Stimulated activated naive CD8-positive, alpha-beta T cell treated with anti-CD3 and anti-CD28 coated beads, Interleukin-15, amount 100 ng/mL, for 72 hours (primary cell): ENCODE data around the gene SCN5A.

Experiments used
- ATAC-seq: fragments of 150-1000 bp; cut with Tn5 transposase; 2 replicates; pipeline ENCODE4 v1.10.0; 2021; ENCODE audit warnings: mild to moderate bottlenecking, moderate library complexity
- DNase-seq, 2 donors: peaks; one replicate each; pipeline ENCODE4 v3.0.0; 2021 to 2022
- H3K27ac Mint-ChIP-seq, 2 donors: one replicate each; pipeline ENCODE4 v1.8.0; 2022; ENCODE audit warnings: mild to moderate bottlenecking in 2 of 2, mixed read lengths in 2 of 2, moderate library complexity in 2 of 2
- H3K27me3 Mint-ChIP-seq: one replicate; pipeline ENCODE4 v1.8.0; 2022; ENCODE audit warnings: mixed read lengths
- H3K4me1 Mint-ChIP-seq: one replicate; pipeline ENCODE4 v1.8.0; 2022; ENCODE audit warnings: mild to moderate bottlenecking, mixed read lengths
- H3K4me3 Mint-ChIP-seq, 2 donors: one replicate each; pipeline ENCODE4 v1.8.0; 2022; ENCODE audit warnings: mild to moderate bottlenecking in 2 of 2, mixed read lengths in 2 of 2, moderate library complexity in 1 of 2
- H3K9me3 Mint-ChIP-seq, 2 donors: one replicate each; pipeline ENCODE4 v1.8.0; 2022; ENCODE audit warnings: mixed read lengths in 2 of 2

The SCN5A gene

GRCh38 chr3:38651153-38651789 lies 1.8 kb upstream of the SCN5A start:
- peak; percentile 53 for ATAC-seq
- Mint-ChIP-seq H3K9me3 (no peaks in the 10 kb centered on the region), H3K4me1 (peaks cover 12% of the 10 kb centered on the region), H3K27ac (no peak overlapping the region), H3K27me3 (peaks cover 28% of the 10 kb centered on the region), H3K4me3 (no peak overlapping the region)
- DNase-seq, result peak; percentile 72 to 73

DNA sequence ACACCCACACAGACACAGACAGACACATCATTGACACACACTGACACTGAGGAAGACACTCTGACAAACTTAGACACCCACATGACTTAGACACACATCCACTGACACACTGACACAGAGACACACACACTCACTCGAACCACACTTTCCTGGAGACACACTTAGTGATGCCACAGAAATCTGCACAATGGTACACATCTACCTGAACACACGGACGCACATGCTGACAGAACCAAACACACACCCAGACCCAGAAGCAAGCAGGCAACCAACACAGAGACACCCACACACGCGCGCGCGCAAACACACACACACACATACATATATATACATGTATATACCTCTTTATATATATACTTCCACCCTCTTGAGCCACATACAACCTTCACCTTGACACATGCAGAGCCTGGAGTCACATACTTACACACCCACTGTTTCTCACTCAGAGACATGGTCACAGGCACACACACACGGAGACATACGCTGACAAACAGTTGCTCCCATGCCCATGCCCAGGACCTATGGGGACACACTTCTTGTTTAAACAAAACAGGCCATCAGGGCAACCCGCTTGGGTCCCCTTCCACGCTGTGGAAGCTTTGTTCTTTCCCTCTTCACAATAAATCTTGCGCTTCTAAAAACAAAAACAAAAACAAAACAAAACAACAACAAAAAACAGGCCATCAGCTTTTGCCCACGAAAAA lies 913 bp upstream of the SCN5A start:
- DNase-seq (peak in 1 of 2 donors; percentile 27), ATAC-seq (no peak)
- no peaks in the 10 kb centered on the region for H3K9me3 Mint-ChIP-seq
- H3K27ac Mint-ChIP-seq, result no peak overlapping the region
- H3K27me3 Mint-ChIP-seq, result peaks cover 19% of the 10 kb centered on the region
- H3K4me3 Mint-ChIP-seq, result no peak overlapping the region
- peaks cover 6% of the 10 kb centered on the region for H3K4me1 Mint-ChIP-seq

- peak; percentile 42 for ATAC-seq
Observed at GRCh38 chr3:38648659-38649499, 608 bp downstream of the SCN5A start.

GRCh38 chr3:38648024-38648658 lies 1.3 kb downstream of the SCN5A start:
- no peak for ATAC-seq
- Mint-ChIP-seq H3K4me1 (peaks cover 6% of the 10 kb centered on the region), H3K27ac (peak overlapping the region in 1 of 2 donors; percentile 2), H3K27me3 (peaks cover 12% of the 10 kb centered on the region), H3K9me3 (no peaks in the 10 kb centered on the region), H3K4me3 (peak overlapping the region; percentile 64 to 71)
- DNase-seq, result no peak

More at GRCh38 chr3:38648659-38649499, 608 bp downstream of the SCN5A start:
- Mint-ChIP-seq H3K27me3 (peaks cover 18% of the 10 kb centered on the region), H3K9me3 (no peaks in the 10 kb centered on the region), H3K4me3 (peak overlapping the region; percentile 64 to 71), H3K4me1 (peaks cover 6% of the 10 kb centered on the region), H3K27ac (peak overlapping the region in 1 of 2 donors; percentile 2)
- DNase-seq, result no peak

DNA sequence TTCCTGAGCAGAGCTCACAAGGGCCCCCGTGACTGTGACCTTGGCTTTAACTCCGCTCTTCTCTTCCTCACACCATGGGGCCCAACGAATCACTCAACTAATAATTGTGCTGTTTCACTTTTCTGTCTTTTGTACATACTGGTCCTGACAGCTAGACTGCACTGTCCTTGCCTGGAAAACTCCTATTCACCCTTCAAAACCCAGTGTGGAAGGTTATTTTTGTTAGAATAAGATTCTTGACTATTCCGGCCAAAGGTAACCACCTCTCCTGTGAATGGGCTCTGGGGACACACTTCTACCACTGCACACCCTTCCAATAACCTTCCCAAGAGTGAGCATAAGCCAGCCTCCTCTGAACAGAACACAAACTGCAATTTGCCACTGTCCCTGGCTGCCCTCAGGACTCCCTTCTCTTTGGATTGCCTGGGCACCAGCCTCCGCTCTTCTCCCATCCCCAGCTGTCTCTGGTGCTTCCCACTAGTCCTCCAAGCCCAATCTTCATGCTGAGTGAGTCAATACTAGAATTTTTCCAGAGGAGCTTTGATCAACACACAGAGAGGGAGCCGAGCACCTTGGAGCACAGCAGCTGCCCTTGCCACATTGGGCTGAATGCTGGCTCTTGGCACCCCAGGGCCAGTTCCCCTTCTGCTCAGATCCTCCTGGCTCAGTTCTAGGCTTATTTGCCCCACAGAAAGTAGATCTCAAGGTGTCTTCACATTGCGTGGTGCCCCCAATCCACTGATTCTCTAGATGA lies 2.1 kb downstream of the SCN5A start:
- peaks cover 6% of the 10 kb centered on the region for H3K4me1 Mint-ChIP-seq
- no peak overlapping the region for H3K27ac Mint-ChIP-seq
- ATAC-seq (no peak), DNase-seq (peak in 1 of 2 donors; percentile 2)
- peaks cover 5% of the 10 kb centered on the region for H3K27me3 Mint-ChIP-seq
- H3K4me3 Mint-ChIP-seq, result no peak overlapping the region
- H3K9me3 Mint-ChIP-seq, result no peaks in the 10 kb centered on the region

- peak in 1 of 2 donors; percentile 22 for DNase-seq
- ATAC-seq, result no peak
- H3K4me1 Mint-ChIP-seq, result peaks cover 6% of the 10 kb centered on the region
- no peak overlapping the region for H3K27ac Mint-ChIP-seq
- H3K27me3 Mint-ChIP-seq, result no peaks in the 10 kb centered on the region
- no peak overlapping the region for H3K4me3 Mint-ChIP-seq
- H3K9me3 Mint-ChIP-seq, result no peaks in the 10 kb centered on the region
Observed at GRCh38 chr3:38646630-38647029, 2.9 kb downstream of the SCN5A start.

- no peaks in the 10 kb centered on the region for H3K9me3 Mint-ChIP-seq
- ATAC-seq (no peak), DNase-seq (peak in 1 of 2 donors; percentile 0)
- H3K27ac Mint-ChIP-seq, result no peak overlapping the region
- H3K27me3 Mint-ChIP-seq, result no peaks in the 10 kb centered on the region
- no peak overlapping the region for H3K4me3 Mint-ChIP-seq
- peaks cover 6% of the 10 kb centered on the region for H3K4me1 Mint-ChIP-seq
Observed at GRCh38 chr3:38646062-38646461, 3.4 kb downstream of the SCN5A start.

DNA sequence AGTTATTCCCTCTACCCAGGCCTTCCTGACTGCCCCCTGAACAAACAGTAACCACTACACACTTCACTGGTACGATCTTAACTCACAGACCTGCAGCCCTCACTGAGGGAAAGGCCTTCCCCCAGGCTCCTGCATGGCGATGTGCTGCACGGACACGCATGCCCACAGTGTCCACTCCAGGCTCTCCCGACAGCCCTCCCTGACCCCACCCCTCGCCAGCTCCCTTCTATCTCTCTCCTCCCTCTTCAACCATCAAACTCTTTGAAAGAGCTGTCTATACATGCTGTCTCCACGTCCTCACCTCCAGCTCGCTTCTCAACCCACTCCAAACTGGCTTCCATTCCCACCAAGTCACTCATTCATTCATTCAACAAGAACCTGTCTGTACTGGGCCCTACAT lies 3.9 kb downstream of the SCN5A start:
- DNase-seq (no peak), ATAC-seq (no peak)
- H3K4me1 Mint-ChIP-seq, result peaks cover 6% of the 10 kb centered on the region
- no peaks in the 10 kb centered on the region for H3K27me3 Mint-ChIP-seq
- H3K9me3 Mint-ChIP-seq, result no peaks in the 10 kb centered on the region
- no peak overlapping the region for H3K27ac Mint-ChIP-seq
- no peak overlapping the region for H3K4me3 Mint-ChIP-seq

- Mint-ChIP-seq H3K9me3 (no peaks in the 10 kb centered on the region), H3K27me3 (no peaks in the 10 kb centered on the region), H3K27ac (no peak overlapping the region), H3K4me3 (no peak overlapping the region), H3K4me1 (peaks cover 6% of the 10 kb centered on the region)
- DNase-seq (peak in 1 of 2 donors; percentile 1), ATAC-seq (no peak)
Observed at GRCh38 chr3:38645076-38645475, 4.4 kb downstream of the SCN5A start.

GRCh38 chr3:38644662-38645053 lies 4.8 kb downstream of the SCN5A start:
- Mint-ChIP-seq H3K27me3 (no peaks in the 10 kb centered on the region), H3K4me1 (peaks cover 6% of the 10 kb centered on the region), H3K9me3 (no peaks in the 10 kb centered on the region), H3K27ac (no peak overlapping the region), H3K4me3 (no peak overlapping the region)
- no peak for ATAC-seq
- peak in 1 of 2 donors; percentile 1 for DNase-seq

GRCh38 chr3:38644016-38644661 lies 5.3 kb downstream of the SCN5A start:
- H3K9me3 Mint-ChIP-seq, result no peaks in the 10 kb centered on the region

GRCh38 chr3:38643592-38643991 lies 5.9 kb downstream of the SCN5A start:
- H3K27me3 Mint-ChIP-seq, result no peaks in the 10 kb centered on the region
- no peaks in the 10 kb centered on the region for H3K9me3 Mint-ChIP-seq
- peaks cover 3% of the 10 kb centered on the region for H3K4me1 Mint-ChIP-seq
- DNase-seq (no peak), ATAC-seq (no peak)
- H3K4me3 Mint-ChIP-seq, result no peak overlapping the region
- H3K27ac Mint-ChIP-seq, result no peak overlapping the region

More at GRCh38 chr3:38644016-38644661, 5.3 kb downstream of the SCN5A start:
- ATAC-seq (no peak), DNase-seq (no peak)
- H3K4me3 Mint-ChIP-seq, result no peak overlapping the region
- H3K27me3 Mint-ChIP-seq, result no peaks in the 10 kb centered on the region
- no peak overlapping the region for H3K27ac Mint-ChIP-seq
- H3K4me1 Mint-ChIP-seq, result peaks cover 6% of the 10 kb centered on the region

DNA sequence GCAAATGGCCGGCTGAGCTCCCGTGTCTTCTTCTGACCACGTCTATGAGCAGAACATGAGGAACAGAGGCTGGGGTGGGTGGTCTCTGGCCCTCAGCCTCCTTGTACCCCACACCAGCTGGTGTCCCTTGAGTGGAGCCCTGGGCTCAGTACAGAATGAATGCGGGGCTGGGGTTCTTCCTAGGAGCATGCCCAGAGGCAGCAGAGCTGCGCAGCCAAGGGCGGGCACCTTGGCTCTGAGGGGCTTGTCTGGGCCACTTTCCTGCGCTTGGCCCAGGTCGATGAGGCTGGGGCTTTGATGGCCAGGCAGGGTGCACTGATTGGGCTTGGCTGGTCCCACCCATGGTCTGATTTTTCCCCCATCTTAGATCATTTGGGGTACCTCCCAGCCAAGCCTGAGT lies 6.4 kb downstream of the SCN5A start:
- Mint-ChIP-seq H3K4me1 (no peaks in the 10 kb centered on the region), H3K9me3 (no peaks in the 10 kb centered on the region), H3K27ac (no peak overlapping the region), H3K27me3 (no peaks in the 10 kb centered on the region), H3K4me3 (no peak overlapping the region)
- no peak for ATAC-seq
- DNase-seq, result no peak

- DNase-seq, result no peak
Observed at GRCh38 chr3:38641461-38642110, 7.9 kb downstream of the SCN5A start.

More at GRCh38 chr3:38641461-38642110, 7.9 kb downstream of the SCN5A start:
- ATAC-seq, result no peak
- no peak overlapping the region for H3K4me3 Mint-ChIP-seq
- no peaks in the 10 kb centered on the region for H3K27me3 Mint-ChIP-seq
- no peak overlapping the region for H3K27ac Mint-ChIP-seq
- no peaks in the 10 kb centered on the region for H3K4me1 Mint-ChIP-seq
- H3K9me3 Mint-ChIP-seq, result no peaks in the 10 kb centered on the region
